ENCODE data around the gene CLEC20A. TPM values are rescaled to one million over a fixed set of nuclear protein-coding genes. Genes with fewer than 3 reads are reported as not detected.

Gene CLEC20A
- total and polyA plus RNA-seq, 2 experiments from 2014 or later = not detected

DNA sequence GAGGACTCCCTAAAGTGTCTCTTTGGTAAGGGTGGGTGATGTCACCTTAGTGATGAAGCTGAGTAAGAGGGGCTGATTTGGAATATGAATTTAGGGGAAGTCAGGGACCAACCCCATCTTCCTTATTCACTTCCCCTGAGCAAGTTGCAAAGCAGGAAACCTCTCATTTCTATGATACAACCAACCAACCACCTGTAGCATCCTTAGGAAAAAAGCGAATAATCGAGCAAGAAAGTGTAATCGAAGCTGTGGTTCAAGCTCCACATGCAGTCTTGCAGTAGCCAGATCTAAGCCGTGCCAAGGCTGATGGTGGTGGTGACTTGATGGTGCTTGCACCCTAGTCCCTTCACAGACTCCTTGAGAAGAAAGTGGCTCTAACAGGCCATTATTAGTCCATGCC lies 19.3 kb upstream of the CLEC20A start:
- no peaks in the 10 kb centered on the region for H3K9me2 ChIP-seq (replicated peaks; ENCODE audit: insufficient read depth)
- no peak overlapping the region for H3K27ac ChIP-seq
- H3K4me3 ChIP-seq = no peak overlapping the region
- H3K4me2 ChIP-seq = no peak overlapping the region
- 100% methylated on average over 4 of the region's 4 CpGs for WGBS (ENCODE audit: low lambda C conversion rate, missing lambda C conversion rate)
- H3K4me1 ChIP-seq (ENCODE audit: insufficient read depth) = no peaks in the 10 kb centered on the region
- DNase-seq (ENCODE audit: low spot score) = no peak
- no peaks in the 10 kb centered on the region for H3K36me3 ChIP-seq (replicated peaks; ENCODE audit: insufficient read depth, low read depth)
- no peak for TF ChIP-seq EZH2 (IDR thresholded peaks at IDR 0.05; ENCODE audit: borderline replicate concordance)
- no peak for TF ChIP-seq EZH2phosphoT487 (IDR thresholded peaks at IDR 0.05; ENCODE audit: low read depth, severe bottlenecking, unreplicated experiment)
- TF ChIP-seq, protein P1, sequence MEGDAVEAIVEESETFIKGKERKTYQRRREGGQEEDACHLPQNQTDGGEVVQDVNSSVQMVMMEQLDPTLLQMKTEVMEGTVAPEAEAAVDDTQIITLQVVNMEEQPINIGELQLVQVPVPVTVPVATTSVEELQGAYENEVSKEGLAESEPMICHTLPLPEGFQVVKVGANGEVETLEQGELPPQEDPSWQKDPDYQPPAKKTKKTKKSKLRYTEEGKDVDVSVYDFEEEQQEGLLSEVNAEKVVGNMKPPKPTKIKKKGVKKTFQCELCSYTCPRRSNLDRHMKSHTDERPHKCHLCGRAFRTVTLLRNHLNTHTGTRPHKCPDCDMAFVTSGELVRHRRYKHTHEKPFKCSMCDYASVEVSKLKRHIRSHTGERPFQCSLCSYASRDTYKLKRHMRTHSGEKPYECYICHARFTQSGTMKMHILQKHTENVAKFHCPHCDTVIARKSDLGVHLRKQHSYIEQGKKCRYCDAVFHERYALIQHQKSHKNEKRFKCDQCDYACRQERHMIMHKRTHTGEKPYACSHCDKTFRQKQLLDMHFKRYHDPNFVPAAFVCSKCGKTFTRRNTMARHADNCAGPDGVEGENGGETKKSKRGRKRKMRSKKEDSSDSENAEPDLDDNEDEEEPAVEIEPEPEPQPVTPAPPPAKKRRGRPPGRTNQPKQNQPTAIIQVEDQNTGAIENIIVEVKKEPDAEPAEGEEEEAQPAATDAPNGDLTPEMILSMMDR (IDR thresholded peaks at IDR 0.05; ENCODE audit: poor library complexity) = no peak
- no peaks in the 10 kb centered on the region for H3K27me3 ChIP-seq
- H4K20me1 ChIP-seq (ENCODE audit: insufficient read depth, poor library complexity, severe bottlenecking) = no peaks in the 10 kb centered on the region
- H3K9me3 ChIP-seq (ENCODE audit: low read depth) = no peaks in the 10 kb centered on the region
- H2AFZ ChIP-seq = no peak overlapping the region
- no peaks in the 10 kb centered on the region for H3K79me2 ChIP-seq

DNA sequence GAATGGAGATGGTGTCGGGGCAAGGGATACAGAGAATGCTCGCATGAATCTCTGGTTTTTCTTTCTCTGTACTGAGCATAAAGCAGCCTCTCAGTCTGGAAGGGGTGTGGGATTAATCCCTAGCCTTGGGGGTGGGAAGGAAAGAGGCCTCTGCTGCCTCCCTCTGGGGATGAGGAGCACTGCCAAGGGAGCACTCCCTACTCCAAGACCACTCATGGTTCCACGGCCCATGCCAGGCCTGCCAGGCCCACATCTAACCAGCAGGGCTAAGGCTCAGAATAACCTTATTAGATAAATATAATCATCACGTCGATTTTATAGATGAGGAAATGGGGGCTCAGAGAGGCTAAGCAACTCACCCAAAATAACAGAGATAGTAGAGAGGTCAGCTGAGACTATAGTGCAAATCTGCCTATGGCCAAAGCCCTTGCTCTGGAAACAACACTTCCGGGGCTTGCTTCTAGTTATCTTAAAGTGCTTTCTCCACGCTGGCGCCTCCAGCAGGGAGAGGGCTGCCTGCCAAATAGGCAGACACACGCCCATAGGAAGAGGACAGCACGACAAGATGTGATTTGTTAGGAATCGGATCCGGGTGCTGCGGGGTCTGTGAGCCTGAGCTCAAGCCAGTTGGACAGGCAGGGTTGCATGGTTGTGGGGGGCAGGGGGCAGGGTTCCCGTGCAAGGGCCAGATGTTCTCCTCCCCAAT lies 16.7 kb upstream of the CLEC20A start:
- Histone ChIP-seq H3K27me3 (no peaks in the 10 kb centered on the region), H3K9me3 (ENCODE audit: low read depth) (no peaks in the 10 kb centered on the region), H3K4me2 (no peak overlapping the region), H3K9me2 (replicated peaks; ENCODE audit: insufficient read depth) (no peaks in the 10 kb centered on the region), H3K79me2 (no peaks in the 10 kb centered on the region), H2AFZ (no peak overlapping the region), H3K36me3 (replicated peaks; ENCODE audit: insufficient read depth, low read depth) (no peaks in the 10 kb centered on the region), H3K27ac (no peak overlapping the region), H4K20me1 (ENCODE audit: insufficient read depth, poor library complexity, severe bottlenecking) (no peaks in the 10 kb centered on the region), H3K4me1 (ENCODE audit: insufficient read depth) (no peaks in the 10 kb centered on the region), H3K4me3 (no peak overlapping the region)
- DNase-seq (ENCODE audit: low spot score) = no peak
- 86% methylated on average over 14 of the region's 14 CpGs for WGBS (ENCODE audit: low lambda C conversion rate, missing lambda C conversion rate)
- TF ChIP-seq EZH2 (IDR thresholded peaks at IDR 0.05; ENCODE audit: borderline replicate concordance) (no peak), EZH2phosphoT487 (IDR thresholded peaks at IDR 0.05; ENCODE audit: low read depth, severe bottlenecking, unreplicated experiment) (no peak)
- TF ChIP-seq, protein P1 (IDR thresholded peaks at IDR 0.05; ENCODE audit: poor library complexity) = no peak

GRCh38 chr1:178512566-178513277 lies 16.0 kb upstream of the CLEC20A start, which contains the start of gene TEX35:
Gene TEX35, plus strand, starts transcription at chr1:178513109. Its CDS starts 80 bp downstream, at chr1:178513189.
- Histone ChIP-seq H3K27ac (no peak within 1 kb of the TSS), H3K27me3 (no peaks in the 10 kb centered on the region), H3K36me3 (replicated peaks; ENCODE audit: insufficient read depth, low read depth) (no peaks in the 10 kb centered on the region), H2AFZ (no peak within 1 kb of the TSS), H3K4me2 (no peak within 1 kb of the TSS), H3K4me3 (no peak within 1 kb of the TSS), H3K79me2 (no peaks in the 10 kb centered on the region), H3K9me2 (replicated peaks; ENCODE audit: insufficient read depth) (no peaks in the 10 kb centered on the region), H3K9me3 (ENCODE audit: low read depth) (no peaks in the 10 kb centered on the region), H3K4me1 (ENCODE audit: insufficient read depth) (no peaks in the 10 kb centered on the region), H4K20me1 (ENCODE audit: insufficient read depth, poor library complexity, severe bottlenecking) (no peaks in the 10 kb centered on the region)
- DNase-seq (ENCODE audit: low spot score) = no peak
- TF ChIP-seq, protein P1 (IDR thresholded peaks at IDR 0.05; ENCODE audit: poor library complexity) = no peak
- no peak for TF ChIP-seq EZH2 (IDR thresholded peaks at IDR 0.05; ENCODE audit: borderline replicate concordance)
- TF ChIP-seq EZH2phosphoT487 (IDR thresholded peaks at IDR 0.05; ENCODE audit: low read depth, severe bottlenecking, unreplicated experiment) = no peak
- WGBS (ENCODE audit: low lambda C conversion rate, missing lambda C conversion rate) = 98% methylated on average over 19 of the region's 19 CpGs

Data from hepatocyte (in vitro differentiated cells).